Heart left ventricle (tissue), 13 donors: ENCODE data around the gene XPC.

Experiments
- CTCF ChIP-seq, 12 donors: fragments of 200-600 bp; sonication (generic) in 4 of 12; IDR thresholded peaks; one replicate each; pipeline versions ENCODE4 v1.5.0 to v1.8.0; 2018 to 2022; ENCODE audit warnings: antibody characterized with exemption in 12 of 12, mild to moderate bottlenecking in 5 of 12
- POLR2A ChIP-seq, 2 donors: fragments of 450-650 bp; IDR thresholded peaks; one replicate each; pipeline ENCODE4 v1.6.1; 2017; ENCODE audit warnings: antibody characterized with exemption in 2 of 2, mild to moderate bottlenecking in 2 of 2, moderate library complexity in 2 of 2
- donor health status: ischemic (EF 13 %, LVEDD 7.1; RV severe dilation, severe dysfunction).
- donor health status: DM: no; HTN: yes; CAD: no.
- donor health status: DM: no; HTN: no; CAD: no.
- donor health status: ischemic (EF 25% LVEDD 6.9; RV normal size, moderate dysfunction).
- donor health status: ischemic (EF 25% LVEDD 5.7; RV mildly dilated, moderate dysfunction).
- donor health status: ischemic (EF 35%, LVEDD 5.7; RV mildly dilated, moderate dysfunction).
- donor health status: nonischemic (EF 11% LVEDD 7.7; RV severe dilation, severe dysfunction).
- donor health status: DM: yes; HTN: yes; CAD: no.
- donor health status: PGD.
- donor health status: ischemic (EF 29% LVEDD 5.4; RV normal size, mild dysfunction).
- donor health status: nonischemic (EF 23%, LVEDD 6.1; RV moderate dilation, normal function).

GRCh38 chr3:14161282-14161681 is 17.1 kb downstream of the XPC start:
- TF ChIP-seq CTCF (IDR thresholded peaks at IDR 0.05): no peak
- TF ChIP-seq POLR2A (IDR thresholded peaks at IDR 0.05): no peak
